Heart left ventricle (tissue), 13 donors: Measurements from ENCODE around the gene CACTIN.

Experiments used
- CTCF ChIP-seq, 12 donors: fragments of 200-600 bp; sonication (generic) in 4 of 12; IDR thresholded peaks; one replicate each; pipeline versions ENCODE4 v1.5.0 to v1.8.0; 2018 to 2022; ENCODE audit warnings: antibody characterized with exemption in 12 of 12, mild to moderate bottlenecking in 5 of 12
- POLR2A ChIP-seq, 2 donors: fragments of 450-650 bp; IDR thresholded peaks; one replicate each; pipeline ENCODE4 v1.6.1; 2017; ENCODE audit warnings: antibody characterized with exemption in 2 of 2, mild to moderate bottlenecking in 2 of 2, moderate library complexity in 2 of 2
- donor health status: ischemic (EF 13 %, LVEDD 7.1; RV severe dilation, severe dysfunction).
- donor health status: DM: no; HTN: yes; CAD: no.
- donor health status: DM: no; HTN: no; CAD: no.
- donor health status: ischemic (EF 25% LVEDD 6.9; RV normal size, moderate dysfunction).
- donor health status: ischemic (EF 25% LVEDD 5.7; RV mildly dilated, moderate dysfunction).
- donor health status: ischemic (EF 35%, LVEDD 5.7; RV mildly dilated, moderate dysfunction).
- donor health status: nonischemic (EF 11% LVEDD 7.7; RV severe dilation, severe dysfunction).
- donor health status: DM: yes; HTN: yes; CAD: no.
- donor health status: PGD.
- donor health status: ischemic (EF 29% LVEDD 5.4; RV normal size, mild dysfunction).
- donor health status: nonischemic (EF 23%, LVEDD 6.1; RV moderate dilation, normal function).

- TF ChIP-seq CTCF (IDR thresholded peaks at IDR 0.05): no peak
- no peak for TF ChIP-seq POLR2A (IDR thresholded peaks at IDR 0.05)
Measured at GRCh38 chr19:3674784-3675543, 48.4 kb upstream of the CACTIN start.
